Activated CD4-positive, alpha-beta T cell treated with anti-CD3 and anti-CD28 coated beads for 48 hours (primary cell): ENCODE data around the gene FOXQ1.
A peak's percentile ranks its signal among the peaks of the same experiment; 100 is the strongest.
"Not testable (repeated sequence)": the region's sequence is repeated elsewhere in the genome, so short reads cannot be mapped to it uniquely, and the experiment has no call there.

Experiments used
- DNase-seq: peaks from one replicate; pipeline ENCODE4 v3.0.0-alpha.2; 2020

Gene FOXQ1

DNA sequence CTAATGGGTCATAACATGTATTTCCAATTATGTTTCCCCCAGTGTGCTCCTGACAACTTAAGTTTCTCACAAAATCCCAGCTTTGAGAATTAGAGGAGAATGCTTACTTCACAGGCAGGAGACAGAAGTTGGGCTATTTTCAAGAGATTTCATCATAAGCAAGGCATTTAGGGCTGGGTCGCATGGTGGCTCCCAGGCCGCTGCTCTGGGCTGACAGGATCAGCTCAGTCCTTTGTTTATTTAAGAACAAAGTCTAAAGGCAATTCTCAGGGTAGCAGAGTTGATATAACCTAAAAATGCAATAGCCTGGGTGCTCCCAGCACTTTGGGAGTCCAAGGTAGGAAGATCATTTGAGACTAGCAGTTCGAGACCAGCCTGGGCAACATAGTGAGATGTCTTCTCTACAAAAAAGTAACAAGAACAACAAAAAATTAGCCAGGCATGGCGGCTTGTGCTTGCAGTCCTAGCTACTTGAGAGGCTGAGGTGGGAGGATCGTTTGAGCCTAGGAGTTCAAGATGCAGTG, 10.9 kb downstream of the FOXQ1 start:
- DNase-seq = no peak

GRCh38 chr6:1324936-1325335, 13.0 kb downstream of the FOXQ1 start:
- no peak for DNase-seq

- DNase-seq = peak; percentile 29
These were observed 13.8 kb downstream of the FOXQ1 start for GRCh38 chr6:1325461-1326309.

GRCh38 chr6:1326535-1327121, 14.7 kb downstream of the FOXQ1 start:
- no peak for DNase-seq

DNA sequence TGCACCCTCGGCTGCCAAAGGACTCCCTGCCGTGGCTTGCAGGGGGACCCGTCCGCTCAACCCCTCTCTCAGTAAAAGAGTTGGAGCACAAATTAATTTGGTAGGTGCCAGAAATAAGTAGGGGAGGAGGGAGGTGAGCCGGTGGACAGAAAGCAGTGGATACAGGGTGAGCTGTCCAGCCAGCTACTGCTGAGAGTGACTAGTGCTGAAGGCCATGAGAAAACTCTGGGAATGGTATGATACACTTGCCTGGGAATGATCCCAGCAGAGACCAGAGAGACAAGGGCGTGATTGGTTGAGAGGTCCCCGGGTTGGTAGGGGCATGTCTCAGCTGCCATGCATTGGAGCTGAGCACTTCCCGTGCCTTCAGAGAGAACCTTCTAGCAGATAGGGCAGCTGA, 15.7 kb downstream of the FOXQ1 start:
- no peak for DNase-seq

DNA sequence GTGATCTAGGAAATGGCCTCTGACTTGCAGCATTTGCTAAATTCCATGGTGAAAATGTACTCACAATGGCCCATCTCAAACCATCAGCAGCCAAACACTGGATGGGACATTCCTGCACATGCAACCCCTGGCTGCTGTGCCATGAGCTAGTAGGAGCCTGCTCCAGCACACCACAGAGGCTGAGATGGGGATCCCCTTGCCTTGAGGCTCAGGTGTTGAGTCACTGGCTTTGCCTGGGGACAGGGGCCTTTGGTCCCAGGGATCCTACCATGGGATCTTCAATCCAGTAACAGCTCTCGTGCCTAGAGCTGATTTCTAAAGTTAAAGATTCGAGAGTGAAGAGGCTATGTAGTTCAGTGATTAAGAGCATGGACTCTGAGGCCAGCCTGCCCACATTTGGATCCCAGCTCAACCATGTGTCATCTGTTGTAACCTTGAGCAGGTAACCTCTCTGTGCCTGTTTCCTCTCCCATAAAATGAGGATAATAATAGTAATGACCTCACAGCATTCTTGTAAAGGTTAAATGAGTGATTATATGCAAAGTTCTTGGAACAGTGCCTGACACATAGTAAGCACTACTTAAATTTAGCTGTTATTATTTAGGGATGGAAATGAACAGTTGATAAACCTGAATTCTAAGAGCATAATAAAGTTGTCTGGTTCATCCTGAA, 16.4 kb downstream of the FOXQ1 start:
- DNase-seq = no peak

DNA sequence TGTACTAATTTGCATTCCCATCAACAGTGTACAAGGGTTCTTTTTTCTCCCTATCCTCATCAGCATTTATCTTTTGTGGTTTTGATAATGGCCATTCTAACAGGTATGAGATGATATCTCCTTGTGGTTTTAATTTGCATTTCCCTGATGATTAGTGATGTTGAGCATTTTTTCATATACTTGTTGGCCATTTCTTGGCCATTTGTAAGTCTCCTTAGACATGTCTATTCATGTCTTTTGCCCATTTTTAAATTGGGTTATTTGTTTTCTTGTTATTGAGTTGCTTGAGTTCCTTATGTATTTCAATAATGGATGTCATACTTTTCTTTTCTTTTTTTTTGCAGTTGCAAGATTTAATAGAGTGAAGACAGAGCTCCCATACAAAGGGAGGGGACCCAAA, 17.8 kb downstream of the FOXQ1 start:
- no peak for DNase-seq

- no peak for DNase-seq
These were observed 22.8 kb downstream of the FOXQ1 start for GRCh38 chr6:1334684-1335083.

- DNase-seq = no peak
These were observed 23.6 kb downstream of the FOXQ1 start for GRCh38 chr6:1335367-1336037.

DNA sequence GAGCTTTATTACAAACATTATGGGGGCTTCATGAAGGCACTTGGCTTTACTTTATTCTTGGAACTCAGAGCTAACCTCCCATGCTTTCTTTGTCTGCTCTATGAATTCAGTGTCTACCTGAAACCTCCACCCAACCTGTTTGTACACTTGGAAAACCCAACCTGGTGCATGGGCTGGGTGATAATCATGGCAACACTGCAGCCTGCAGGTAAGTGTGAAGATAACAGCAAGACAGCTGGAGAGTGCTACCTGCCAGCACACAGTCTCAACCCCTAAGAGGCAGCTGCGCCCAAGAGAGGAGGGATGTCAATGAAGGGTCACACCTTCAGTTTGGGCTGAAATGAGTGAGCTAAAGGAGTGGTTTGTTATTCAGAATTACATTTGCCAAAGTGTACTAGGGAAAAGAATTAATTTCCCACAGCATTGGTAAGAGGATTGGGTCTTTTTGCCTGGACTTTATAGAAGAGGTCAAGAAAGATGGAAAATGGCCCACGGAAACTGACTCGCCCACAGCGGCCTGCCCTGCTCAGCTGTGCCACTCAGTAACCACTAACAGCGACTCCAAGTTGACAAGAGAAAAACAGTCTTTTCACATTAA, 24.4 kb downstream of the FOXQ1 start:
- no peak for DNase-seq

DNA sequence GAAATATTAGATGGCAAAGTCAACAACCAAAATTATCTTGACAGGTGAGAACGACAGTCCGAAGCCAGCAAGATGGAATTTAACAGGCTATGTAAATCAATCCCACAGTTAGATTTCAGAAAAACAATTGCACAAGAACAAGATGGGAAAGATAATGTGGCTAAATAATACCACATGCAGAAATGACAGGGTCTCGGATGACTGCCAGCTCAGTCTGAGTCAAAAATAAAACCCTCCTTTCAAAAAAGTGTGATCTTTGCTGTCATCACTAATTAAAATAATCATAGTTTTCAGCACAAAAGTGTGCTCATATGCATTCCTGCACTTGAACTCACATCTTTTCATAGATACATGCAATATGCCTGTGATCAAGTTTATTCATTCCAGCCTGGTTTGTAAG, 25.9 kb downstream of the FOXQ1 start:
- no peak for DNase-seq

GRCh38 chr6:1346101-1346500, 34.2 kb downstream of the FOXQ1 start:
- DNase-seq = no peak

DNA sequence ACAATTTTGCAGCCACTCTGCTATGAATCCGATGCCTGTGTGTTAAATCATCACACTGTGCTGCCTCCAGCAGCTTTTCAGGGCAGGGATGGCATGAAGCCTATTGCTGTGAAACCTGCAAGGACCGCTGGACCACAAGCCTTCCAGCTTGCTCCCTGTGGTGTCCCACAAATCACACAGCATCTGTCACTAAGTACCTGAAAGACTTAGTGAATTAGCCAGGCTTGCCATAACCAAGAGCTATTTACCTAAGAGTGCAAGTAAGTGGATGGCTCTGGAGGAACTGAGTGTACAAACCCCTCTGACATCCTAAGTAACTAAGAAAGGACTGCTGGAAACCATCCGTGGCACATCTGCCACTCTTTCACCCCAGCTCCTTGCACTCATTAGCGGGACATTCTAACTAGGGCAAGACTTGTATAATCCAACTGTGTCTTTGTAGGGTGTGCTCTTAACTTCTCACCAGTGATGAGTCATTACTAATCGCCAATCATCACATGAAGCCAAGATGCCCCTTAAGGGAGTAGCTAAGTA, 34.7 kb downstream of the FOXQ1 start:
- no peak for DNase-seq

GRCh38 chr6:1347161-1347560, 35.3 kb downstream of the FOXQ1 start:
- DNase-seq = no peak

DNA sequence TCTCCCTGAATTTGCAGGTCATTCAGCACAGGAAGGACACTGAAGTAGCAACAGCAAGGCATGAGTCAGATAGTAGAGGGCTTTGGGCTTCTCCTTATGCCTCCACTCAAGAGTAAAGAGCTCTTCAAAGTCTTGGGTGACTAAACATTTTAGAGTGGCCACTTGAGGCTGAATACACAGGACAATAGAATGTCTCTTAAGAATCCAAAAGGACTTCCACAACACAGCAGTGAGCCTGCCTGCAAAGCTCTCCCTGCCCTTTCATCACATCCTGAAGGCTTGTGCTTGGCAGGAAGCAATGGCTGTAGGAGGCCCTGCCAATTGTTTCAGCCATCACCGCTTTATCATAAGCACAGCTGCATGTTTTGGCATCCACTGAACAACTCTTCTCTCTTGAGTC, 36.8 kb downstream of the FOXQ1 start:
- no peak for DNase-seq

DNA sequence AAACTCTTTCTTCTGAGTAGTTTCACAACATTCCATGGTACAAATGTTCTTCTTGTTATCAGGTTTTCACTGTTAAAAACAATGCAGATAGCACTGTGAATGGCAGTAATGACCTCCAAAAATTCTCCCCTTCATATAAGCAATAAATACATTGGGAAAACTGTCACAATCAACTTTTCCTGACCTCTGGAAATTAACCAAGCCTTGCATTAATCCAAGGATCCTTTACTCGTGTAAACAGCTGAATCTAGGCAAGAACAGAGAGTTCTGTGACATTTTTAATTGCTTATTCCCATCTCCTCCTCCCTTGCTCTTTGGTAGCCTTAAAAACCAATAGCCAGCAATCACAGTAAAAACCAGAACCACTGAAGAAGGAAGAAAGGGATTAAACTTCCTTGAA, 37.8 kb downstream of the FOXQ1 start:
- no peak for DNase-seq

DNA sequence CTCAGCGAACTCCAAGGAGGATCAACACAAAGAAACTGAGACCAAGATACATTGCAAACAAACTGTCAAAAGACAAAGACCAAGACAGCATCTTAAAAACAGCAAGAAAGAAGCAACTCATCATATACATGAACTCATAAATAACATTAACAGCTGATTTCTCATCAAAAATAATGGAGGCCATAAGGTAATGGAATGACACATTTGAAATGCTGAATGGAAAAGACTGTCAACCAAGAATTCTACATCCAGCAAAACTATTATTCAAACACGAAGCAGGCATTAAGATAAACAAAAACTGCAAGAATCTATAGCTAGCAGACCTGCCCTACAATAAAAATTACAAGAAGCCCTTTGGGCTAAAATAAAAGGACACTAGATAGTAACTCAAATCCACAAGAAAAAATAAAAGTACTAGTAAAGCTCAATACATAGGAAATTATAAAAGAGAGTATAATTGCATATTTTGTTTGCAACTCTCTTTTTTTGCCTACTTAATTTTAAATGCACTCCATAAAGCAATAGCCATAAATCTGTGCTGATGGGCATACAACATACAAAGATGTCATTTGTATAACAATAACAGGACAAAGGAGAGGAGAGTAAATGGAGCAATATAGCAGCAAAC, 39.6 kb downstream of the FOXQ1 start:
- no peak for DNase-seq

- DNase-seq = not testable (repeated sequence)
These were observed 43.2 kb downstream of the FOXQ1 start for GRCh38 chr6:1355068-1355467.

- DNase-seq = not testable (repeated sequence)
These were observed 49.8 kb downstream of the FOXQ1 start for GRCh38 chr6:1361717-1362116.

- no peak for DNase-seq
These were observed 50.7 kb downstream of the FOXQ1 start for GRCh38 chr6:1362643-1363042.

- no peak for DNase-seq
These were observed 51.4 kb downstream of the FOXQ1 start for GRCh38 chr6:1363298-1363697.
